Trophoblast cell (in vitro differentiated cells and primary cell): ENCODE measurements around the gene IFNGR1.
"Not testable (repeated sequence)": the region's sequence is repeated elsewhere in the genome, so short reads cannot be mapped to it uniquely, and the experiment has no call there.

Experiments used
- DNase-seq, 2 donors: peaks; one replicate each; pipeline ENCODE4 v3.0.0-alpha.2; 2016
- H2AFZ ChIP-seq: 2 replicates; pipeline ENCODE4 v1.6.1; 2013; ENCODE audit warnings: low read length, moderate library complexity, mild to moderate bottlenecking; ENCODE audit not compliant: insufficient read depth, poor library complexity
- H2AK5ac ChIP-seq: 2 replicates; pipeline ENCODE4 v1.6.1; 2013; ENCODE audit warnings: mild to moderate bottlenecking, low read length
- H2BK120ac ChIP-seq: 2 replicates; pipeline ENCODE4 v1.6.1; 2013; ENCODE audit warnings: low read length, mild to moderate bottlenecking, moderate library complexity; ENCODE audit not compliant: insufficient read depth, poor library complexity
- H2BK12ac ChIP-seq: 2 replicates; pipeline ENCODE4 v1.6.1; 2013; ENCODE audit warnings: mild to moderate bottlenecking, low read length, moderate library complexity
- H2BK5ac ChIP-seq: 2 replicates; pipeline ENCODE4 v1.6.1; 2013; ENCODE audit warnings: low read length, low read depth, moderate library complexity, mild to moderate bottlenecking; ENCODE audit not compliant: poor library complexity
- H3K14ac ChIP-seq: 2 replicates; pipeline ENCODE4 v1.6.1; 2013; ENCODE audit warnings: mild to moderate bottlenecking, low read length
- H3K18ac ChIP-seq: 2 replicates; pipeline ENCODE4 v1.6.1; 2013; ENCODE audit warnings: mild to moderate bottlenecking, low read length
- H3K23ac ChIP-seq: 2 replicates; pipeline ENCODE4 v1.6.1; 2013; ENCODE audit warnings: low read length
- H3K27ac ChIP-seq: 2 replicates; pipeline ENCODE4 v1.5.1; 2013; ENCODE audit warnings: low read depth, mild to moderate bottlenecking, inconsistent platforms, low read length, moderate library complexity
- H3K27me3 ChIP-seq: 2 replicates; pipeline ENCODE4 v1.6.1; 2013; ENCODE audit warnings: inconsistent platforms, mild to moderate bottlenecking, low read length, moderate library complexity; ENCODE audit not compliant: insufficient read depth
- H3K36me3 ChIP-seq, 2 experiments: 1 replicate in 1 of 2; 2 replicates in 1 of 2; pipeline ENCODE4 v1.6.1; 2013; ENCODE audit warnings: low read length in 2 of 2, mild to moderate bottlenecking in 2 of 2, moderate library complexity in 1 of 2; ENCODE audit not compliant: insufficient read depth in 2 of 2, control insufficient read depth in 1 of 2
- H3K4ac ChIP-seq: 2 replicates; pipeline ENCODE4 v1.6.1; 2013; ENCODE audit warnings: low read depth, mild to moderate bottlenecking, low read length, moderate library complexity
- H3K4me1 ChIP-seq, 2 experiments: 1 replicate in 1 of 2; 2 replicates in 1 of 2; pipeline ENCODE4 v1.6.1; 2013; ENCODE audit warnings: low read length in 2 of 2, mild to moderate bottlenecking in 2 of 2, moderate library complexity in 1 of 2; ENCODE audit not compliant: insufficient read depth in 2 of 2, control insufficient read depth in 1 of 2
- H3K4me2 ChIP-seq: 2 replicates; pipeline ENCODE4 v1.6.1; 2013; ENCODE audit warnings: inconsistent platforms, mild to moderate bottlenecking, low read length, moderate library complexity
- H3K4me3 ChIP-seq: 2 replicates; pipeline ENCODE4 v1.5.1; 2013; ENCODE audit warnings: mild to moderate bottlenecking, low read depth, low read length, inconsistent platforms
- H3K79me1 ChIP-seq: one replicate; pipeline ENCODE4 v1.6.1; 2013; ENCODE audit warnings: low read length
- H3K79me2 ChIP-seq: 2 replicates; pipeline ENCODE4 v1.6.1; 2013; ENCODE audit warnings: low read length, mild to moderate bottlenecking; ENCODE audit not compliant: control insufficient read depth, insufficient read depth, poor library complexity
- H3K9ac ChIP-seq: 2 replicates; pipeline ENCODE4 v1.6.1; 2013; ENCODE audit warnings: mild to moderate bottlenecking, low read length
- H3K9me3 ChIP-seq: 2 replicates; pipeline ENCODE4 v1.6.1; 2013; ENCODE audit warnings: low read depth, mild to moderate bottlenecking, control low read depth, inconsistent platforms, low read length; ENCODE audit not compliant: insufficient read depth
- H4K12ac ChIP-seq: 2 replicates; pipeline ENCODE4 v1.6.1; 2013; ENCODE audit warnings: low read depth, mild to moderate bottlenecking, low read length, moderate library complexity
- H4K8ac ChIP-seq: 2 replicates; pipeline ENCODE4 v1.6.1; 2013; ENCODE audit warnings: low read depth, mild to moderate bottlenecking, low read length, moderate library complexity
- H4K91ac ChIP-seq: one replicate; pipeline ENCODE4 v1.6.1; 2013; ENCODE audit warnings: low read depth, mild to moderate bottlenecking, low read length, moderate library complexity
- WGBS: extraction: QIAGEN DNeasy Blood & Tissue Kit; methylation state at CpG from one replicate; pipeline ENCODE4 v1.1.7; 2013; ENCODE audit warnings: missing lambda C conversion rate; ENCODE audit not compliant: insufficient read length, insufficient coverage; ENCODE audit errors: extremely low coverage; 5-methylcytosine and 5-hydroxymethylcytosine counted together

The IFNGR1 gene

DNA sequence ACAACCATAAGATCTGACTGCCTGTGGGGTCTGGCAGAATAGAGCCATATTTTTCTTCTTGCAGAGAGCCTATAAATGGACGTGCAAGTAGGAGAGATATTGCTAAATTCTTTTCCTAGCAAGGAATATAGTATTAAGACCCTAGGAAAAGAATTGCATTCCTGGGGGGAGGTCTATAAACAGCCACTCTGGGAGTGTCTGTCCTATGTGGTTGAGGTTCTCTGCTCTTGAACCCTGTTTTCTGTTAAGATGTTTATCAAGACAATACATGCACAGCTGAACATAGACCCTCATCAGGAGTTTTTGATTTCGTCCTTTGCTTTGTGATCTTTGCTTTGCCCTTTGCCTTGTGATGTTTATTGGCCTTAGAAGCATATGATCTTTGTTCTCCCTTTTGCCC is 35.2 kb upstream of the IFNGR1 start:
- H2BK120ac ChIP-seq, H3K4me1 ChIP-seq, H3K79me2 ChIP-seq, H3K4me3 ChIP-seq, DNase-seq, H3K18ac ChIP-seq, H3K9me3 ChIP-seq, H4K8ac ChIP-seq, H3K9ac ChIP-seq, H3K14ac ChIP-seq, H3K4me2 ChIP-seq, H2BK5ac ChIP-seq, H4K91ac ChIP-seq, H3K23ac ChIP-seq, H2BK12ac ChIP-seq, H2AK5ac ChIP-seq, H2AFZ ChIP-seq, H4K12ac ChIP-seq, H3K36me3 ChIP-seq, H3K27ac ChIP-seq, H3K27me3 ChIP-seq, H3K79me1 ChIP-seq, H3K4ac ChIP-seq: not testable (repeated sequence)
- no CpG with 5 or more reads among the region's 2 CpGs for WGBS

DNA sequence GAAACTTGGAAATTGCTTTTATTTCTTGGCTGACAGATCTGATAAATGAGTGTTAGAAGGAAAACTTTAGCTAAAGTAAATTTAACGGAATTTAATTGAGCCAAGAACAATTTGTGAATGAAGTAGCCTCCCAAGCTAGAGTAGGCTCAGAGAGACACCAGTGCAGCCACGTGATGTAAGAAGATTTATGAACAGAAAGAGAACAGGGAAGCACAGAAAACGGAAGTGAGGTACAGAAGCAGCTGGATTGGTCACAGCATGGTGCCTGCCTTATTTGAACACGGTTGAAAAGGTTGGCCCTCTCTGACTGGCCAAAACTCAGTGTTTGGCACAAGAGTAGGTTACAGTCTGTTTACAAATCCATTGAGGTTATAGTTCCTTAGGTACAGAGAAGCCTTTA is 29.5 kb upstream of the IFNGR1 start:
- H3K4ac ChIP-seq: no peak overlapping the region
- H3K36me3 ChIP-seq: no peaks in the 10 kb centered on the region
- no peak overlapping the region for H3K18ac ChIP-seq
- no peak overlapping the region for H2AFZ ChIP-seq
- no peak overlapping the region for H2AK5ac ChIP-seq
- H4K12ac ChIP-seq: no peak overlapping the region
- no peaks in the 10 kb centered on the region for H3K79me2 ChIP-seq
- no peak for DNase-seq
- no peak overlapping the region for H4K8ac ChIP-seq
- no peak overlapping the region for H3K27ac ChIP-seq
- no CpG with 5 or more reads among the region's 4 CpGs for WGBS
- no peak overlapping the region for H3K4me3 ChIP-seq
- no peaks in the 10 kb centered on the region for H3K9me3 ChIP-seq
- no peaks in the 10 kb centered on the region for H3K27me3 ChIP-seq
- no peak overlapping the region for H3K9ac ChIP-seq
- H3K23ac ChIP-seq: no peak overlapping the region
- no peak overlapping the region for H2BK5ac ChIP-seq
- H3K4me1 ChIP-seq: no peaks in the 10 kb centered on the region
- H4K91ac ChIP-seq: no peak overlapping the region
- no peak overlapping the region for H3K14ac ChIP-seq
- no peak overlapping the region for H3K4me2 ChIP-seq
- H3K79me1 ChIP-seq: peaks cover 2% of the 10 kb centered on the region
- no peak overlapping the region for H2BK120ac ChIP-seq
- no peak overlapping the region for H2BK12ac ChIP-seq

DNA sequence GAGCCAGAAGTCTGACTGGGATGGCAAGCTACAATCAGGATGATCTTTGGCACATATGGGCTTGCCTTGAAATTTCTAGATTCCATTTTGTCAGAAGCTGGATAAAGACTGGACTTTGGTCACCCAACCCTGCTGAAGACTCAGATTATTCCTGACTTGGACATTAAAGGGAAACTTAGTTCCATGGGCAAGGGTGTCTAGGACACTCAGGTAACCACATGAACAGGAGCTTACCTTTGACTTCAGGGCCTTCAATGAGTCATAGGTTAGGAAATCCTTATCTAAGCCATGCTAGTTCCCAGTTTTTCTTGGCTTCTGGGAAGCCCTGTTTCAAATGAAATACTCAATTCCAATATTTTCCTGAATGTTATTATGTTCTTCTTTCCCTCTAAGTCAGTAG is 28.5 kb upstream of the IFNGR1 start:
- H3K4me2 ChIP-seq: no peak overlapping the region
- H4K91ac ChIP-seq: no peak overlapping the region
- no peak overlapping the region for H4K8ac ChIP-seq
- no peak overlapping the region for H2BK5ac ChIP-seq
- H3K4me3 ChIP-seq: no peak overlapping the region
- no peak overlapping the region for H3K27ac ChIP-seq
- no peaks in the 10 kb centered on the region for H3K36me3 ChIP-seq
- no peaks in the 10 kb centered on the region for H3K9me3 ChIP-seq
- H3K79me2 ChIP-seq: no peaks in the 10 kb centered on the region
- H3K27me3 ChIP-seq: no peaks in the 10 kb centered on the region
- no peak overlapping the region for H3K18ac ChIP-seq
- no peak overlapping the region for H2AFZ ChIP-seq
- H3K9ac ChIP-seq: no peak overlapping the region
- H2BK12ac ChIP-seq: no peak overlapping the region
- no peak overlapping the region for H3K4ac ChIP-seq
- no peaks in the 10 kb centered on the region for H3K4me1 ChIP-seq
- DNase-seq: peak in 1 of 2 donors; percentile 29
- H2BK120ac ChIP-seq: no peak overlapping the region
- no peak overlapping the region for H2AK5ac ChIP-seq
- H3K14ac ChIP-seq: no peak overlapping the region
- no peak overlapping the region for H4K12ac ChIP-seq
- peaks cover 2% of the 10 kb centered on the region for H3K79me1 ChIP-seq
- H3K23ac ChIP-seq: no peak overlapping the region

DNA sequence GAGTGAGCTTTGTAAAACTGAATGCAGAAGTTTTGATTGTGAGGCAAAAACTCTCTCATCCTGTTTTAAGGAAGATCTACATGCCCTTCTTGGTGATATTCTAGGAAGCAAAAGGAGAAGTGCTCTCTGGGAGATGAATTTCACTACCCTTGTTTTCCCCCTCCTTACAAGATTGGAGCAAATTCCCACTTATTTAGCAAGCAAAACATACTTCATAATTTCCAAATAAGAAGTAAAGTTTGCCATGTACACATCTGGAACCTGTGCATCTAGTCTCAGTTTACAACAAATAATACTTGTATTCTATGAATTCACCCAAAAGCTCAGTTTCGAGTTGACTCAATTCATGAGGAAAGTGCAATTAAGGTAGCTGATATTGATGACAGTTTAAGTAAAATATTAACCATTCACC is 27.6 kb upstream of the IFNGR1 start:
- H2BK5ac ChIP-seq: no peak overlapping the region
- no peak overlapping the region for H4K91ac ChIP-seq
- no CpG with 5 or more reads among the region's 1 CpG for WGBS
- H2BK120ac ChIP-seq: no peak overlapping the region
- H3K14ac ChIP-seq: no peak overlapping the region
- H3K4me3 ChIP-seq: no peak overlapping the region
- no peak overlapping the region for H3K27ac ChIP-seq
- H2AK5ac ChIP-seq: no peak overlapping the region
- H4K12ac ChIP-seq: no peak overlapping the region
- H3K23ac ChIP-seq: no peak overlapping the region
- H2BK12ac ChIP-seq: no peak overlapping the region
- no peak overlapping the region for H3K4ac ChIP-seq
- peaks cover 2% of the 10 kb centered on the region for H3K79me1 ChIP-seq
- no peaks in the 10 kb centered on the region for H3K36me3 ChIP-seq
- no peak overlapping the region for H3K9ac ChIP-seq
- no peak overlapping the region for H3K18ac ChIP-seq
- H2AFZ ChIP-seq: no peak overlapping the region
- DNase-seq: no peak
- H3K4me2 ChIP-seq: no peak overlapping the region
- no peaks in the 10 kb centered on the region for H3K4me1 ChIP-seq
- no peak overlapping the region for H4K8ac ChIP-seq
- H3K27me3 ChIP-seq: no peaks in the 10 kb centered on the region
- H3K79me2 ChIP-seq: no peaks in the 10 kb centered on the region
- no peaks in the 10 kb centered on the region for H3K9me3 ChIP-seq

DNA sequence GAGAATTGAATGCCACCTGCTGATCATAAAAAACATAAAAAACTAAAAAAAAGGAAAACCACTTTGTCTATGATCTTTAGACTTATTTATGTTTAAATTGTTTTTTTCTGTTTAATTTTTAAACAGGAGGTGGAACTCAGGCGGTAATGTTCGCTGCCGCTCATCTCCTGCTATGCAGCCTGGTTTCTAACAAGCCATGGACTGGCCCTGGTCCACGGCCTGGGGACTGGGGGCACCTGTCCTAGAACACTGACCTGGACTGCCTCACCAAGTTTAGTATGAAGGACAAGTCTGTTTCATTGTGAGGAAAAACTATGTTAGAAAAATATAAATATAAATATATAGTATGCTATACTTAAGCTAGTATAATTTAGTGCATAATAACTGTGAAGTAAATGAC is 27.0 kb upstream of the IFNGR1 start:
- H3K79me1 ChIP-seq: peaks cover 4% of the 10 kb centered on the region
- no peak overlapping the region for H2BK5ac ChIP-seq
- H2AK5ac ChIP-seq: no peak overlapping the region
- H3K36me3 ChIP-seq: no peaks in the 10 kb centered on the region
- no peak overlapping the region for H2AFZ ChIP-seq
- no peaks in the 10 kb centered on the region for H3K9me3 ChIP-seq
- no peak overlapping the region for H4K91ac ChIP-seq
- H3K4me2 ChIP-seq: no peak overlapping the region
- no CpG with 5 or more reads among the region's 4 CpGs for WGBS
- H3K23ac ChIP-seq: no peak overlapping the region
- no peaks in the 10 kb centered on the region for H3K79me2 ChIP-seq
- no peak overlapping the region for H2BK12ac ChIP-seq
- no peak overlapping the region for H3K4me3 ChIP-seq
- H3K4me1 ChIP-seq: no peaks in the 10 kb centered on the region
- H2BK120ac ChIP-seq: no peak overlapping the region
- no peaks in the 10 kb centered on the region for H3K27me3 ChIP-seq
- H3K27ac ChIP-seq: no peak overlapping the region
- H4K12ac ChIP-seq: no peak overlapping the region
- no peak for DNase-seq
- H3K18ac ChIP-seq: no peak overlapping the region
- H4K8ac ChIP-seq: no peak overlapping the region
- no peak overlapping the region for H3K9ac ChIP-seq
- no peak overlapping the region for H3K4ac ChIP-seq
- H3K14ac ChIP-seq: no peak overlapping the region
